ENCODE measurements around the gene ABCC8.

- TF ChIP-seq CTCF (IDR thresholded peaks at IDR 0.05; ENCODE audit: poor library complexity) (no peak), EZH2 (IDR thresholded peaks at IDR 0.05; ENCODE audit: borderline replicate concordance) (no peak)
Observed at GRCh38 chr11:17406818-17407149, 69.9 kb downstream of the ABCC8 start.

Measured in hepatocyte (in vitro differentiated cells).